ENCODE results near the gene SLC35B4.

DNA sequence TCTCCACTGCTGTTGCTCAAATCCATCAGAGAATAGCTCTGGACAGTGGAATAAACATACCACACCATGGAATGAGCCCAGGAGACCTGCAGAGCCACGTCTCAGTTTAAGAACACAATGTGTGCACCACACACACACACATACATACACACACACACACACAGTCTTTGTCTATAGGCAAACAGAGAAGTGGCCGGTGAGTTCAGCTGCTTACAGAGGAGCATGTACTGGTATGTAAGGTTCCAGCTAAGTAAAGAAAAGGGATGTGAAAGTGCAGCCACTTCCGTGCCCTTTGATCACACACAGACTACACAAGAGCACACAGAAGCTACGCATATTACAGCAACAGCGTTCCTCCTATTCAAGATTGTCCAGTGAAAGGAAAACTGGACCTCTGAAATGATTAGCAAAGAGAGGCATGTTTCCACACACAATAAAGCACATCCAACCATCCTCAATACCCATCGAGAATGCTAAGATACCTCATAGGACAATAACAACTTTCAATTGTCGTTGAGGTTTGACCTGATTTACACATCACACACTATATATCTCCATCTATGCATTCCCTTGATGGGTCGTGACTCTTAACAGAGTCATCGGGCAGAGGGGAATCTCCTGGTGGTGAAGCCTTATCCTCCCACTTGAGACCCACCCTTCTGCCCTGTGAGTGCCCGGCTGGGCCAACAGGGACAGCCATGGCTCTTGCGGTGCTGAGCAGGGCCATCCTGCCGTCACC is 23.6 kb downstream of the SLC35B4 start:
- TF ChIP-seq, protein P1, sequence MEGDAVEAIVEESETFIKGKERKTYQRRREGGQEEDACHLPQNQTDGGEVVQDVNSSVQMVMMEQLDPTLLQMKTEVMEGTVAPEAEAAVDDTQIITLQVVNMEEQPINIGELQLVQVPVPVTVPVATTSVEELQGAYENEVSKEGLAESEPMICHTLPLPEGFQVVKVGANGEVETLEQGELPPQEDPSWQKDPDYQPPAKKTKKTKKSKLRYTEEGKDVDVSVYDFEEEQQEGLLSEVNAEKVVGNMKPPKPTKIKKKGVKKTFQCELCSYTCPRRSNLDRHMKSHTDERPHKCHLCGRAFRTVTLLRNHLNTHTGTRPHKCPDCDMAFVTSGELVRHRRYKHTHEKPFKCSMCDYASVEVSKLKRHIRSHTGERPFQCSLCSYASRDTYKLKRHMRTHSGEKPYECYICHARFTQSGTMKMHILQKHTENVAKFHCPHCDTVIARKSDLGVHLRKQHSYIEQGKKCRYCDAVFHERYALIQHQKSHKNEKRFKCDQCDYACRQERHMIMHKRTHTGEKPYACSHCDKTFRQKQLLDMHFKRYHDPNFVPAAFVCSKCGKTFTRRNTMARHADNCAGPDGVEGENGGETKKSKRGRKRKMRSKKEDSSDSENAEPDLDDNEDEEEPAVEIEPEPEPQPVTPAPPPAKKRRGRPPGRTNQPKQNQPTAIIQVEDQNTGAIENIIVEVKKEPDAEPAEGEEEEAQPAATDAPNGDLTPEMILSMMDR (conservative IDR thresholded peaks at IDR 0.05): no peak
- TF ChIP-seq EZH2 (IDR thresholded peaks at IDR 0.05; ENCODE audit: low read depth): no peak
